Measurements from ENCODE around the gene YLPM1. TPM values are rescaled to one million over a fixed set of nuclear protein-coding genes. Genes with fewer than 3 reads are reported as not detected.

YLPM1 gene
- total and polyA plus RNA-seq, 10 of the 15 experiments (the other 5 are each of a cell fraction or from before 2014, with no cell fraction given), result 11.1 to 48.2 (median 18.0) TPM

DNA sequence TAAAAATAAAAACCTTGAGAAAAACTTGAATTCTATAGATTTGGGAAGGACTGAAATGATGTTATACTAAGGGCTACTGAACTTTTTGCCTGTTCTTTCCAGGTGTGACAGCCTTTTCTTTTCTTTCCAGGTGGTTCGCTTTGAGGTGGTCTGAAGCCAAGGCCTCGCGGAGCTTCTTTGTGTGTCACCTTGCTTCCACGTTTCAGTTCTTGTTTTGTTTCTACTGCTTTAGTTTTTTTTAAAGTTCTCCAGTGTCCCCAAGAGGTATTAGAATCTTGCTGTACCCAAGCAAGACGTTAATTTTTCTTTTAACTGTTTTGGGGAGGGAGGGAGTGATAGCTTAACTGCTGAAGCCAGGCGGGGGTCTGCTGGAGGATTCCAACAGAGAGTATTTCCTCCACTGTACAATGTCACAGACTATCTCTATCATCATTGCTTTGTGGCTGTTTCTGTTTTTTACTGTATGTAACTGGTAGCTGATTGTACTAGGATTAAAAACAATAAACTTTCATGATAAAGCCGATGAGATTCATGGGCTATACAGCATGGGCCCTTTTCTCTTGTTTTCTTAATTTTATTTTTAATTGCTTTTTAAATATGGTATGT, 72.6 kb downstream of the YLPM1 start (continued):
- TF ChIP-seq, protein P1, sequence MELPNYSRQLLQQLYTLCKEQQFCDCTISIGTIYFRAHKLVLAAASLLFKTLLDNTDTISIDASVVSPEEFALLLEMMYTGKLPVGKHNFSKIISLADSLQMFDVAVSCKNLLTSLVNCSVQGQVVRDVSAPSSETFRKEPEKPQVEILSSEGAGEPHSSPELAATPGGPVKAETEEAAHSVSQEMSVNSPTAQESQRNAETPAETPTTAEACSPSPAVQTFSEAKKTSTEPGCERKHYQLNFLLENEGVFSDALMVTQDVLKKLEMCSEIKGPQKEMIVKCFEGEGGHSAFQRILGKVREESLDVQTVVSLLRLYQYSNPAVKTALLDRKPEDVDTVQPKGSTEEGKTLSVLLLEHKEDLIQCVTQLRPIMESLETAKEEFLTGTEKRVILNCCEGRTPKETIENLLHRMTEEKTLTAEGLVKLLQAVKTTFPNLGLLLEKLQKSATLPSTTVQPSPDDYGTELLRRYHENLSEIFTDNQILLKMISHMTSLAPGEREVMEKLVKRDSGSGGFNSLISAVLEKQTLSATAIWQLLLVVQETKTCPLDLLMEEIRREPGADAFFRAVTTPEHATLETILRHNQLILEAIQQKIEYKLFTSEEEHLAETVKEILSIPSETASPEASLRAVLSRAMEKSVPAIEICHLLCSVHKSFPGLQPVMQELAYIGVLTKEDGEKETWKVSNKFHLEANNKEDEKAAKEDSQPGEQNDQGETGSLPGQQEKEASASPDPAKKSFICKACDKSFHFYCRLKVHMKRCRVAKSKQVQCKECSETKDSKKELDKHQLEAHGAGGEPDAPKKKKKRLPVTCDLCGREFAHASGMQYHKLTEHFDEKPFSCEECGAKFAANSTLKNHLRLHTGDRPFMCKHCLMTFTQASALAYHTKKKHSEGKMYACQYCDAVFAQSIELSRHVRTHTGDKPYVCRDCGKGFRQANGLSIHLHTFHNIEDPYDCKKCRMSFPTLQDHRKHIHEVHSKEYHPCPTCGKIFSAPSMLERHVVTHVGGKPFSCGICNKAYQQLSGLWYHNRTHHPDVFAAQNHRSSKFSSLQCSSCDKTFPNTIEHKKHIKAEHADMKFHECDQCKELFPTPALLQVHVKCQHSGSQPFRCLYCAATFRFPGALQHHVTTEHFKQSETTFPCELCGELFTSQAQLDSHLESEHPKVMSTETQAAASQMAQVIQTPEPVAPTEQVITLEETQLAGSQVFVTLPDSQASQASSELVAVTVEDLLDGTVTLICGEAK (IDR thresholded peaks at IDR 0.05; ENCODE audit: borderline replicate concordance), result no peak
- TF ChIP-seq RUNX3 (IDR thresholded peaks at IDR 0.05; ENCODE audit: low read length), result peak; percentile 34
- TF ChIP-seq, protein P2, sequence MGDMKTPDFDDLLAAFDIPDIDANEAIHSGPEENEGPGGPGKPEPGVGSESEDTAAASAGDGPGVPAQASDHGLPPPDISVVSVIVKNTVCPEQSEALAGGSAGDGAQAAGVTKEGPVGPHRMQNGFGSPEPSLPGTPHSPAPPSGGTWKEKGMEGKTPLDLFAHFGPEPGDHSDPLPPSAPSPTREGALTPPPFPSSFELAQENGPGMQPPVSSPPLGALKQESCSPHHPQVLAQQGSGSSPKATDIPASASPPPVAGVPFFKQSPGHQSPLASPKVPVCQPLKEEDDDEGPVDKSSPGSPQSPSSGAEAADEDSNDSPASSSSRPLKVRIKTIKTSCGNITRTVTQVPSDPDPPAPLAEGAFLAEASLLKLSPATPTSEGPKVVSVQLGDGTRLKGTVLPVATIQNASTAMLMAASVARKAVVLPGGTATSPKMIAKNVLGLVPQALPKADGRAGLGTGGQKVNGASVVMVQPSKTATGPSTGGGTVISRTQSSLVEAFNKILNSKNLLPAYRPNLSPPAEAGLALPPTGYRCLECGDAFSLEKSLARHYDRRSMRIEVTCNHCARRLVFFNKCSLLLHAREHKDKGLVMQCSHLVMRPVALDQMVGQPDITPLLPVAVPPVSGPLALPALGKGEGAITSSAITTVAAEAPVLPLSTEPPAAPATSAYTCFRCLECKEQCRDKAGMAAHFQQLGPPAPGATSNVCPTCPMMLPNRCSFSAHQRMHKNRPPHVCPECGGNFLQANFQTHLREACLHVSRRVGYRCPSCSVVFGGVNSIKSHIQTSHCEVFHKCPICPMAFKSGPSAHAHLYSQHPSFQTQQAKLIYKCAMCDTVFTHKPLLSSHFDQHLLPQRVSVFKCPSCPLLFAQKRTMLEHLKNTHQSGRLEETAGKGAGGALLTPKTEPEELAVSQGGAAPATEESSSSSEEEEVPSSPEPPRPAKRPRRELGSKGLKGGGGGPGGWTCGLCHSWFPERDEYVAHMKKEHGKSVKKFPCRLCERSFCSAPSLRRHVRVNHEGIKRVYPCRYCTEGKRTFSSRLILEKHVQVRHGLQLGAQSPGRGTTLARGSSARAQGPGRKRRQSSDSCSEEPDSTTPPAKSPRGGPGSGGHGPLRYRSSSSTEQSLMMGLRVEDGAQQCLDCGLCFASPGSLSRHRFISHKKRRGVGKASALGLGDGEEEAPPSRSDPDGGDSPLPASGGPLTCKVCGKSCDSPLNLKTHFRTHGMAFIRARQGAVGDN (IDR thresholded peaks at IDR 0.05), result 0 out of 2 replicates have a peak, but pooled peaks have one; percentile 18
- TF ChIP-seq SIN3A (IDR thresholded peaks at IDR 0.05; ENCODE audit: low read depth, low read length), result no peak
- TF ChIP-seq, protein P3, sequence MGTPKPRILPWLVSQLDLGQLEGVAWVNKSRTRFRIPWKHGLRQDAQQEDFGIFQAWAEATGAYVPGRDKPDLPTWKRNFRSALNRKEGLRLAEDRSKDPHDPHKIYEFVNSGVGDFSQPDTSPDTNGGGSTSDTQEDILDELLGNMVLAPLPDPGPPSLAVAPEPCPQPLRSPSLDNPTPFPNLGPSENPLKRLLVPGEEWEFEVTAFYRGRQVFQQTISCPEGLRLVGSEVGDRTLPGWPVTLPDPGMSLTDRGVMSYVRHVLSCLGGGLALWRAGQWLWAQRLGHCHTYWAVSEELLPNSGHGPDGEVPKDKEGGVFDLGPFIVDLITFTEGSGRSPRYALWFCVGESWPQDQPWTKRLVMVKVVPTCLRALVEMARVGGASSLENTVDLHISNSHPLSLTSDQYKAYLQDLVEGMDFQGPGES (IDR thresholded peaks at IDR 0.05), result no peak
- TF ChIP-seq NRF1 (conservative IDR thresholded peaks at IDR 0.05; ENCODE audit: low read depth, low read length), result no peak
- TF ChIP-seq SPI1 (IDR thresholded peaks at IDR 0.05; ENCODE audit: borderline replicate concordance, insufficient read depth, low read depth, low read length), result peak; percentile 83
- TF ChIP-seq RAD21 (IDR thresholded peaks at IDR 0.05; ENCODE audit: insufficient read depth, low read depth, low read length), result 0 out of 2 replicates have a peak, but pooled peaks have one; percentile 6
- TF ChIP-seq ZNF24 (IDR thresholded peaks at IDR 0.05), result no peak
- no peak for TF ChIP-seq NFXL1 (IDR thresholded peaks at IDR 0.05; ENCODE audit: borderline replicate concordance)
- TF ChIP-seq ZNF384 (IDR thresholded peaks at IDR 0.05; ENCODE audit: borderline replicate concordance, low read depth, low read length), result peak; percentile 46; the same call in 1 of the 2 replicates
- TF ChIP-seq, protein P4, sequence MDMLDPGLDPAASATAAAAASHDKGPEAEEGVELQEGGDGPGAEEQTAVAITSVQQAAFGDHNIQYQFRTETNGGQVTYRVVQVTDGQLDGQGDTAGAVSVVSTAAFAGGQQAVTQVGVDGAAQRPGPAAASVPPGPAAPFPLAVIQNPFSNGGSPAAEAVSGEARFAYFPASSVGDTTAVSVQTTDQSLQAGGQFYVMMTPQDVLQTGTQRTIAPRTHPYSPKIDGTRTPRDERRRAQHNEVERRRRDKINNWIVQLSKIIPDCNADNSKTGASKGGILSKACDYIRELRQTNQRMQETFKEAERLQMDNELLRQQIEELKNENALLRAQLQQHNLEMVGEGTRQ (IDR thresholded peaks at IDR 0.05; ENCODE audit: borderline replicate concordance, low read depth, low read length), result no peak
- TF ChIP-seq LARP7 (IDR thresholded peaks at IDR 0.05), result no peak
- TF ChIP-seq TCF7 (IDR thresholded peaks at IDR 0.05; ENCODE audit: borderline replicate concordance), result peak; percentile 34; the same call in 1 of the 2 replicates
